ENCODE data around the gene PKDCC. TPM values are rescaled to one million over a fixed set of nuclear protein-coding genes. Genes with fewer than 3 reads are reported as not detected.
"Not testable (repeated sequence)": the region's sequence is repeated elsewhere in the genome, so short reads cannot be mapped to it uniquely, and the experiment has no call there.

PKDCC gene
- total RNA-seq, 2 donors from 2014 or later, result 68.5 to 74.0 TPM

DNA sequence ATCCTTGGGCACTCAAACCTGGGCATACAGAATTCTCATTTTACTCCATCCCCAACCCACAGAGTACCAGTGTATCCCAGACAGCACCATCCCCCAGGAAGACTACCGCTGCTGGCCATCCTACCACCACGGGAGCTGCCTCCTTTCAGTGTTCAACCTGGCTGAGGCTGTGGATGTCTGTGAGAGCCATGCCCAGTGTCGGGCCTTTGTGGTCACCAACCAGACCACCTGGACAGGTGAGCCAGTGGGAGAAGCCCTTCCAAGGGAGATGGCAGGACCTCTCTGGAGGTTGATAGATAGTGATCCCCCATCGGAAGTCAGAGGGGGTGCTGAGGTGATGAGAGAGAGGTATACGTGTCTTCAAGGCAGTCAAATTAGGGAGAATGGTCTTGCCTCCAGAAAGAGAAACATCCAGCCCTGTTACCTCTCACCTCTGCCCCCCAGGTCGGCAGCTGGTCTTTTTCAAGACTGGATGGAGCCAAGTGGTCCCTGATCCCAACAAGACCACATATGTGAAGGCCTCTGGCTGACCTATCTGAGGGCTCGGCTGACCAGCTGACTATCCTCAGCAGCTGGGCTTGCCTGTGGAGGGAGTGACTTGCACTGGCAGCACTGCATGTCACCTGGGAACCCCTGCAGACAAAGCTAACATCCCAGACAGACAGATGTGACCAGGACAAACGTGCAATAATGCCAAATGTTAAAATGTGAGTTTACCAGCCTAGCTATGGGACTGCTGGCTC is 9.5 kb downstream of the PKDCC start:
- intact Hi-C loops (cut with DNase I, micrococcal nuclease), result no loop called here
- DNase-seq (no peak), ATAC-seq (no peak)

DNA sequence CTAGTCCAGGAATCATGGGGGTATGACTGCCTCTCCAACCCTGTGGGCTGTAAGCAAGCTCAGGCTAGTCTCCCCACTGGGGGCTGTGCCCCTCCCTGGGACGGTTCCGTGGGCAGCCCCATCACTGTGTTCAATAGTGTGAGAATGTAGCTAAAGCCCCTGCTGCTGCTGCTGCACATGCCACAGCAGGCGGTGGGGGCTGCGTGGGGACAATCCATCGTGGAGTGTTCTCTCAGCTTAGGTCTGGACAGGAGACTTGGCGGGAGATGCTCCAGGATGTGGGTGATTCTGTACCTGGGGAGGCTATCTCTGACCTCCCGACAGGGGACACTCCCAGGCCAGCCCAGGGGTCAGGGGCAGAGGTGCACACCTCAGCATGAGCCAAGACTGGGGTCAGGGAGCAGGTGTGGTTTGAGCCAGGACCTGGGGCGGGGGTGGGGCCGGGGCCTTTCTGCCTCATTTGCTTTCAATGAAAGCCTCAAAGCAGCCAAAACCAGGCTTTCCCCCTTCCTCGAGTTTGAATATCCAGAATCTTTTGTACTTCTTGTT is 10.2 kb downstream of the PKDCC start:
- intact Hi-C loops (cut with DNase I, micrococcal nuclease), result no loop called here
- no peak for DNase-seq
- ATAC-seq, result no peak

DNA sequence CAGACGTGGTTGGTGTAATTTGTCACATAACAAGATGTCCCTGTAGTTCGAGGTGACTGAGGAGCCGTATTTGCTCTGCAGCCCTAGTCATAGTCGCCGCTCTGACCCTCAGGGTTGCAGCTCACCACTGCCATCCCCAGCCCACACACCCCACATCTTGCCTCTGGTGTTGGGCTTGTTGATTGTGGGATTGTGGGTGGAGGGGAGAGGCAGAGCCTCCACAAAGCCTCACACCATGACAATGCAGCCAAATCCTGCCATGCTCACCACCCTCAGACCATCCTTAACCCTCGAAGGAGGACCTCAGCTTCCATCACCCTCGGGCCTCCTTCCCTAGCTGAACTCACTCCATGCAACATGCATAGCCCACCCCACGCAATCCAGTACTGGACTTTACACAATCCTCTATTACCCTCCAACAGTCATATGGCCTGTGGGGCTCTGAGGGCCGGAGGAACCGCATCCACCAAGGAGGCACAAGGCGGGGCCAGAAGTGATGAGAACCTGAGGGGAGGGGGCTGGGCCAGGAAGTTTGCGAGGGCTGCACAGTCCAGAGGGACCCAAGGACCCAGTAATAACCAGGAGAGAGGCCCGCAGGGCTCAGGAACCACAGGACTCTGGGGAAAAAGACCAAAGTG is 11.6 kb downstream of the PKDCC start:
- no peak for DNase-seq
- no peak for ATAC-seq
- intact Hi-C loops (cut with DNase I, micrococcal nuclease), result no loop called here

DNA sequence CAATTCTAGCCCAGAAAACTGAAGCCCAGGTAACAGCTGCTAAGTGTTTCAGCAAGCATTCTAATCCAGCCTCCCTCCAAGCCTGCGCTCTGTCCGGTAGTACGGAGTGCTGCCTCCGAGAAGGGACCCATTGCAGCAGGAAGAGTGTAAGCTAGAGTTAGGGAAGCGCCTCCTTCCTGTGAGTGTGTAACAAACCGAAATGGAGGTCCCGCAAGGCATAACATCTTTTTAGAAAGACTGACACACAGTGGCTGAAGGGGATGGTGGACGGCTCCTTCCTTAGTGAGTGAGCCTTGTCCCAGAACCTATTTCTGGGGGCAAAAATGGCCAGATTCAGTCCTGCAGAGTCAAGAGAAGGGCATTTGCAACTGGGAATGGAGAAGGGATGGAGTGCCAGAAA is 12.2 kb downstream of the PKDCC start:
- intact Hi-C loops (cut with DNase I, micrococcal nuclease), result no loop called here
- no peak for ATAC-seq
- no peak for DNase-seq

DNA sequence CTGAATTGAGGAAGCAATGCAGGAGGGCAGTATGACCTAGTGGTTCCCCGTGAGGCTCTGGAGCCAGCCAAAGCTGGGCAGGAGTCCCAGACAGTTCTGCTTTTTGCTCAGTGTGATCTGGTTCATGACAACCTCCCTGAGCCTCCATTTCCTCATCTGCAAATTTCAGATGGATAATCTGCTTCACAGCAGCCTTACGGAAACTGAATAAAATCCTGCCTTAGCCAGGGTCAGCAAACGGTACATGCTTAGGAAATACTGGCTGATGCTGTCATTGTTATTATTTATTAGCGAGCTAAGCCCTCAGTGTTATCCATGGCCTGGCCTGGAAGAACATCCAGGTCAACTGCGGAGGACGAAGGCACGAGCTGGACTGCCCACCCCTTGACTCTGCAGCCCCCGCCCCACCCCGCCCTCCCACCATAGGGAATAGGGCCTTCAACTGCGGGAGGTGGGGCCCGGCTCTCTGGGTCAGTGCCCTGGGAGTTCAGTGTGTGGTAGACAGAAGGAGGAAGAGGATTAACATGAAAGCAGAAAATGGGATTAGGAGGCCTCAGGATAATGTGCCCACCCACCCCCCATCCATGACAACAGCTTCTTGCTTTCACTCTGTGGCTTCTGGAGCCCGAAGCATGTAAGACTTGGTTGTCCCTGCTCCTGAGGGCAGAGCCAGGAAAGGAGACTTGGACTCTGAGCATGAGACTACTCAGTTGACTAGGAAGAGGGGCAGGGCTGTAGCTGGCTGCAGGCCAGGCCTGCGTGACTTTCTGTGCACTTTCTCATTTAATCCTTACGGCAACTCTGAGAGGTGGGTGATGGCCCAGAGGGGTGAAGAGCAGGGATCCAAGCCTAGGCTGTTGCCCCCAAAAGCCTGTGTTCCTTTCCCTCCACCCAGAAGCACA is 13.1 kb downstream of the PKDCC start:
- peak; percentile 76 to 79 for DNase-seq
- peak; percentile 62 for ATAC-seq
- intact Hi-C loops (cut with DNase I, micrococcal nuclease), result no loop called here

DNA sequence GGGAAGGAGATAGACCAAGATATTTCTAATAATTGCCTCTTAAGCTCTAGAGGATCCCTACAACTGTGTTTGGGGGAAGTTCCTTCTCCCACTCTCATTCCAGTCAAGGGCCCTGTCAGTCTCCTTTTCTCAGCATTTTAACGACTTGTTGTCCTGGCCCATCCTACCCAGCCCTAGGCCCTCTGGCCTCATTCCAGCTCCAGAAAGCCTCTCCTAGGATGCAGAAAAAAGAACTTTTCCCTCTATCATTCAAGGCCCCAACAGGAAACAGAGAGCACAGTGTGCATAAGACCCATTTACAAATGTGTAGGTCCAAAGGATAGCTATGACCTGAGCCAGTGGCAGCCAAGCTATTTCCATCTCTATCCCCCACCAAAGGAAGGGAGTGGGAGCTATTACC is 14.0 kb downstream of the PKDCC start:
- ATAC-seq (peak; percentile 27), DNase-seq (peak in 1 of 2 donors; percentile 50)
- intact Hi-C loops (cut with DNase I, micrococcal nuclease), result no loop called here

DNA sequence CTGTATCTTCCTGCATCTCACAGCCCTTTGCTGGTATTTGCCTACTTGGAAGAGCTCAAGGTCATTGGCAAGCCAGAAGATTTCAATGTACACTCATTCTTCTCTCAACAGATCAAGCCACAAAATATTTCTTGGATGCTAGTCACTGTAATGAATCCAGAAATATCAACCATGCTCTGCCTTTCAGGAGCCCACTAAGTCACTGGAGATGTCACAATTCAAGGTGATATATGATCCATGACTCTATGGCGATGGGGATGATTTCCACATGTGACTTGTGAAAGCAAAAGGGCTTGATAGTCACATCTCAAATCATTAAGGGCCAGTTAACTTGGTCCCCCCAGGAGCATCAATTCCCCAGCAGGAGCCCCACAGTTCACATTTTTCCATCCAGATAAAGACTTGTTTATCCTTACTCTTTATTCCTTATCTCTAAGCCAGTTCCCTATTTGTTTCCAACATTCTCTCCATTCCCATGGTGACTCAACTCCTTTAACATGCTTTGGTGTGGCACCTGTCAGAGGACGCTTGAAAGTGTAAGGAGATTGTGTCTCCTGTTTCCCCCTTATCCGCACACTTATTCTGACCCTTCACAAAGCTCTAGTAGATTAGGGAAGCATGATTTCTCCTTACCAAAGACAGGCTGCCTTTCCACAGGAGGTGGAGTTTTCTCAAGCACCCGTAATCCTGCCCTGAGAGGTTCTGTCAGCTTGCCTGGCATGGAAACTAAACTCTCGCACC is 15.8 kb downstream of the PKDCC start:
- intact Hi-C loops (cut with DNase I, micrococcal nuclease), result no loop called here
- ATAC-seq (no peak), DNase-seq (no peak)

DNA sequence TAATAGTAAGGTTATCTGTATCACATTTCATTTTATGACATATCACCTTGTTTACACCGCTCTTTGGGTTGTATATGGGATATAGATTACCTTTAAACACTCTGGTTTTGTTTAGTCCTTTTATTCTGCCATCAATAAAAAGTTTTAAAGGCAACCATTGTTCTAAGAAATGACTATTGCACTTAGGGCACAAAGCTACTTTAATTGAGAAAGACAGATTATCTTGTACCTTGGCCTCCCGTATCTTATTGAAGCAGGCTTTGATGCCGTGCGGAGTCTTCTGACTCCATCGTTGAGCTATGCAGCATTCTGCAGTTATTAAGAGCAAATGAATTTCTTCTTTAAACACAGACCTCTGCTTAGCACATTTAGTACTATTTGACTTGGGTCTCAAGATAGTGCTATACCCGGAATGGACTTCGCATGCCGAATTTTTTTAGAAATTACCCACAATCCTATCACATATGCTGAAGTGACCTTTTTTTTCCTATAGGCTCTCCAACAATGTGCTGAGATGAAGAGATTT is 16.7 kb downstream of the PKDCC start:
- peak; percentile 68 for ATAC-seq
- DNase-seq, result no peak
- intact Hi-C loops (cut with DNase I, micrococcal nuclease), result no loop called here

DNA sequence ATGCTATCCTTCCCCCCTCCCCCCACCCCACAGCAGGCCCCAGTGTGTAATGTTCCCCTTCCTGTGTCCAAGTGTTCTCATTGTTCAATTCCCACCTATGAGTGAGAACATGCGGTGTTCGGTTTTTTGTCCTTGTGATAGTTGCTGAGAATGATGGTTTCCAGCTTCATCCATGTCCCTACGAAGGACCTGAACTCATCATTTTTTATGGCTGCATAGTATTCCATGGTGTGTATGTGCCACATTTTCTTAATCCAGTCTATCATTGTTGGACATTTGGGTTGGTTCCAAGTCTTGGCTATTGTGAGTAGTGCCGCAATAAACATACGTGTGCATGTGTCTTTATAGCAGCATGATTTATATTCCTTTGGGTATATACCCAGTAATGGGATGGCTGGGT is 17.9 kb downstream of the PKDCC start:
- ATAC-seq; intact Hi-C loops (cut with DNase I, micrococcal nuclease): not testable (repeated sequence)
- peak in 1 of 2 donors; percentile 4 for DNase-seq

DNA sequence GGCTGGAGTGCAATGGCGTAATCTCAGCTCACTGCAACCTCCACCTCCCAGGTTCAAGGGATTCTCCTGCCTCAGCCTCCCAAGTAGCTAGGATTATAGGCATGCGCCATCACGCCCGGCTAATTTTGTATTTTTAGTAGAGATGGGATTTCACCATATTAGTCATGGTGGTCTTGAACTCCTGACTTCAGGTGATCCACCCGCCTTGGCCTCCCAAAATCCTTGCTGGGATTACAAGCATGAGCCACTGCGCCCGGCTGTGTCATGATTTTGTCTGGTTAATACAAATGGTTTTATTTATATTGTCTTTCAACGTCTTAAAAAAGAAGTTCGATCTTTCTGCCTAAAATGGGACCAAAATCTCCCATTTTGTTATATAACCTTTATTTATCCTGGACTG is 19.2 kb downstream of the PKDCC start:
- ATAC-seq; intact Hi-C loops (cut with DNase I, micrococcal nuclease): not testable (repeated sequence)
- DNase-seq, result peak in 1 of 2 donors; percentile 9

DNA sequence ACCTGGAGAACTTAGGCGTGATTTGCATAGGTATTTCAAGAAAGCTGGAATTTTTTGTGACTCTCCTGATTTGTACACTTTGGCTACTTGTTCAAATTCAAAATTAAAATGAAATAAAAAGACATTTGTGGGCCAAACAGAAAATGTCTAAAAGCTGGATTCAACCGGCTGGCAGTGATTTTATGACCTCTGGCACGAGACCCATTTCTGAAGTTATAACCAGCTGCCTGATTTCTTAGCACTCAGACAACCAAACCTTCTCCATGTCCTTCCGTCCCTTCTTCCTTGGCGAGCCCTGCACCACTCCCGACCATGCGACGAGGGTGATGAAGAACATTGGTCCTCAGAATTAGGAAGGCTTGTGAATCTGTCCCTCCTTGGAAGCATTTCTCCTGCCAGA is 19.7 kb downstream of the PKDCC start:
- intact Hi-C loops (cut with DNase I, micrococcal nuclease), result no loop called here
- DNase-seq (no peak), ATAC-seq (no peak)

DNA sequence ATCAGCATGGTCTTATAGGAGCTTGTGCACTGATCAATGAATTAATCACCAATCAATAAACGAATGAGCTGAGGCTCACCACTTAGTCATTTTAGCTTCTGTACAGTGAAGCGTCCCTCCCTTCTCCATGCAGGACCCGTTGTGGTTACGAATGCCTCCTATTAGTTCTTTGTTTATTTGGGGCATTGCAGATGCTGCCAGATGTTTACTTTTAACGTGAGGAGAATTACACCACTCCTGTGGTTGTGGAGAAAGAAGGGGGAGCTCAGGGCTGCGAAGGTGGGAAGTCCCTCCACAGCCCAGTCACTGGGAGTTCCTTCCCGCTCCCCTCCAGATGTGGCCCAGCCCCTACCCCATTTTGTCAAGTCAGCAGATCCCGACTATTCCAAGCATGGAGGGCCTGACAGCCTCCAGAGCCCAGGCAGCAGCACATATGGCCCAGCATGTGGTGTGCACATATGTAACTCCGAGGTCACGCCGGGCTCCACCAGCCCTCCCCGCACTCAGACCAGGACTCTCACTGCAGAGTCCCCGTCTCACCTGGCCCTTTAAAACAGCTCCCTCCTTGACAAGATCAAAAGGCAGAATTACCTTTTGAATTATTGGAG is 20.9 kb downstream of the PKDCC start:
- intact Hi-C loops (cut with DNase I, micrococcal nuclease), result no loop called here
- peak in 1 of 2 donors; percentile 24 for DNase-seq
- no peak for ATAC-seq

DNA sequence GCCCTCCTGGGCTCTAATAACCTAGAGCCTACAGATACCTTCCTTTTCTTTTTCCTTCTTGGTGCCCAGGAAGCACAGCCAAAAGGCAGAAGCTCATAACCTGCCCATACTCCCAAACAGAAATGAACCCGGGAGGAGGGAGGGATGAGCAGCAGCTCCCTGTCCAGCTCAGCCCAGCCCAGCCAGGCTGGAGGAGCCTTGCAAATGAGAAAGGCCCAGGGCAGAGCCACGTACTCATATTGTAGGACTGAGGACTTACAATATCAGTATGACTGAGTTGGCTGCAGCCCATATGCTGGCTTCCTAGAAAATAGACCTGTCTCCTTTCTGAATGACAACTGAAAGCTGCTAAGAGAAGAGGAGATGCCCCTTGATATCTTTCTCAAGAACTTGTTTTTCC is 21.7 kb downstream of the PKDCC start:
- intact Hi-C loops (cut with DNase I, micrococcal nuclease), result no loop called here
- ATAC-seq (no peak), DNase-seq (peak in 1 of 2 donors; percentile 19)

DNA sequence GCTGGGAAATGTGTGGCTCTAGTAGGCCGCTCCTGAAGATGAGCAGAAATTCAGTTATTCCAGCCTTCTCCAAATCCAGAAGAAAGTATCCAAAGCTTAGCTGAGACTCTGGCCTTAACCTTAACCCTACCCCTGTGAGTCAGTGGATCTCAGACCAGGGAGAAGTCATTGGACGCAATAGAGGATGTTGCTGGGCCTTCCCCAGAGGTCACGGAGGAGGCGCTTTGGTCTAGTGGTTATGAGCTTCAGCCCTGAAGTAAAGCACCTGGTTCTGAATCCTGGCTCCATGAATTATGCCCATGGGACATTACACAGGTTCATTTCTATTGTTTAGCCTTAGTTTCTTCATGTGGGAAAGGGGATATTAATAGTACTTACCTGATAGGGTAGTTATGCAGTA is 24.0 kb downstream of the PKDCC start:
- DNase-seq, result no peak
- ATAC-seq, result peak; percentile 20
- intact Hi-C loops (cut with DNase I, micrococcal nuclease), result no loop called here

DNA sequence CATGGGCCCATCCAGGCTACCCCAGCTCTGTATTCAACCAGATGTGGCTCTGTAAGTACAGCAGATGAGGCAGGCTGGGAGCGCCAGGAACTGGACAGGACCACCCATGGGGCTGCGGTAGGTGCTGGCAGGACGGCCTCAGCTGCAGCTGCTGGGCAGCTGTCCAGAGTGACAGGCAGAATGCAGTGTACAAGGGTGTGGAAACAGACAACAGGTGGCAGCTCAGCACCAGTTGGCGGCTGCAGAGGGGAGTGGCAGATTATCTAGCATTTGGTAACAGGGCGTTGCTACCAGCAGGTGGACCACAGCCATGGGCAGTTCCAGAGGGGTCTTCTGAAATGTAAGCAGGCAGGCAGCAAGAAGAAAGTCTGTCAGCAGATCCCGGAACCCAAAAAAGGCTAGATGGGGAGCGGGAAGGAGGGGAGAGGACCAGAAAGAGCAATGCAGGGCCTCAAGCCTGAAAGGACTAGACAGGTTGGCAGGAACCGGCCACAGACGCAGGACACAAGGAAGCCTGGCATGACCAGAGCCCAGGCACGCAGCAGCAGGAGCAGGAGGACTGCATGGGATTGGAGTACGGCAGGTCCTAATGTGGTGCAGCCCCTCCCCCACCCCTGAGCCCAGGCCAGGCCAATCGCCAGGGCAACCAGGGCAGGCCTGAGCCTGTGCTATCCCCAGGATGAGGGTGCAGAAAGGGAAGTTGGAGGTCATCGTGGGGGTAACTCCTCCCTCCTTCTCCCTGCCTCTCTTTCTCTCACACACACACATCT is 24.7 kb downstream of the PKDCC start:
- ATAC-seq (peak; percentile 94), DNase-seq (peak; percentile 87 to 90)
- intact Hi-C loops (cut with DNase I, micrococcal nuclease), result no loop called here

DNA sequence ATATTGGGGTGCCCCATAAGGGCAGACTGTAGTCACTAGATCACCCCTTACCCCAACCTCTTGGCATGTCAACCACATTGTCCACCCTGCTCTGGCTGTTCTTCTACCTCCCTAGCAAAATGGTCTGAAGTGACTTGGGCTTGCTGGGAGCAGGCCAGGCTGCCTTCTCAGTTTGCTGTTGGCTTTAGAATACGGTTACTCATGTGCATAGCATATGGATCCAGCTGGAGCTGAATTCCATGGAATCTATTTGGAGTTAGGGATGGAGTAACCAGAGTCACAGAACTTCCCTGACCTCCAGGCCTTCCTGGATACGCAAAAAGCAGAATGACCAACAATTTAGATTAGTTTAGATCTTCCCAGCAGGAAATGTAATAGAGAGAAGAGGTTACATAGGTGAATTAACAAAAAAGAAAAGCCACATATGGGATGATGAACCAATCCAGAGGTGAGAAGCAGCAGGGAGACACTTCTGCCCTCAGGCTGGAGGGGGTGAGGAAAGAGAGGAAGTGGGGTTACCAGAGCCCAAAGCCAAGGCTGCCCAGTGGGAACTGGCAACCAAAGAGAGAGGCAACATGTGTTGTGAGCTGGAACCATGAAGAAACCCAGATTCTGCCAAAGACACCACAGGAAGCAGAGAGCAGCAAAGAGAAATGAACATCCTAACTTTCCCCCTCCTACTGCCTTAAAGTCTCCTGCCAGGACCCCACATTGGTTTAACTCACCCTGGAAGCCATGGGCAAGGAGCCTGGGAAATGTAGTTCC is 26.1 kb downstream of the PKDCC start:
- DNase-seq (peak in 1 of 2 donors; percentile 16), ATAC-seq (no peak)
- intact Hi-C loops (cut with DNase I, micrococcal nuclease), result no loop called here

DNA sequence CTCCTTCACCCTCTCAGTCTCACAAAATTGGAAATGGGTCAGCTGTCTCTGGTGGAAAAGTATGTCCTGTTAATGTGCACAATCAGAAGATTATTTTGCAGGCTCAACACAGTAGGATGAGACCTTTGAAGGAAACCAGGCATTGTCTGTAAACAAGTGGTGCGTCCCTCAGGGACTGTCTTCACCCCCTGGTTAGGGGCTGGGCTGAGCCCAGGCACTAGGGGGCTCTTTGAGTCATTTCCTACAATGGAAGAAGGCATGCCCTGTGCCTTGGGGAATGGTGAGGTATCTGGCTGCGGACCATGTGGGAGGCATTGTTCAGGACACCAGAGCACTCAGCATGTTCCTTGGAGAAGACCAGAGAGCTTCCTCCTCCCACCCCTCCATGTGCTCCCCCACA is 26.8 kb downstream of the PKDCC start:
- no peak for ATAC-seq
- DNase-seq, result peak in 1 of 2 donors; percentile 20
- intact Hi-C loops (cut with DNase I, micrococcal nuclease), result no loop called here
